Measurements from ENCODE around the gene PRUNE1.

GRCh38 chr1:150969626-150970025 lies 38.6 kb upstream of the PRUNE1 start:
- TF ChIP-seq CTCF (IDR thresholded peaks at IDR 0.05; ENCODE audit: poor library complexity, severe bottlenecking) (no peak), EZH2 (IDR thresholded peaks at IDR 0.05; ENCODE audit: borderline replicate concordance, insufficient read depth, low read length, poor library complexity, severe bottlenecking) (no peak)

Data from neural cell (in vitro differentiated cells).